SK-N-MC (cell line): ENCODE measurements around the gene EFS.

Source experiments
- DNase-seq: peaks from one replicate; pipeline ENCODE4 v3.0.0-alpha.2; 2011; ENCODE audit warnings: low read depth, low spot score
- H3K27ac ChIP-seq: fragments of 200-600 bp; sonication (generic); 2 replicates; pipeline ENCODE4 v1.5.1; 2016; ENCODE audit warnings: mixed run types
- H3K36me3 ChIP-seq: fragments of 200-600 bp; sonication (generic); 2 replicates; pipeline ENCODE4 v1.6.1; 2017; ENCODE audit warnings: antibody characterized with exemption, low read length, mixed read lengths; ENCODE audit not compliant: insufficient read depth
- H3K4me3 ChIP-seq: fragments of 200-600 bp; sonication (generic); 2 replicates; pipeline ENCODE4 v1.5.1; 2016
- H3K9ac ChIP-seq: fragments of 200-600 bp; sonication (generic); 2 replicates; pipeline ENCODE4 v1.8.0; 2017; ENCODE audit warnings: mixed run types, mixed read lengths; ENCODE audit not compliant: insufficient read length
- H3K9me3 ChIP-seq: fragments of 200-600 bp; sonication (generic); 2 replicates; pipeline ENCODE4 v1.6.1; 2017; ENCODE audit warnings: low read depth, mild to moderate bottlenecking, antibody characterized with exemption, low read length, moderate library complexity, mixed read lengths
- EZH2 ChIP-seq: fragments of 200-600 bp; sonication (generic); IDR thresholded peaks from one replicate; pipeline ENCODE4 v1.6.1; 2017; ENCODE audit warnings: antibody characterized with exemption
- FOXP2 ChIP-seq: optimal IDR thresholded peaks from 2 replicates; pipeline ENCODE3; 2011; ENCODE audit warnings: mild to moderate bottlenecking, moderate library complexity; ENCODE audit not compliant: insufficient read depth; ENCODE audit errors: extremely low read length, control extremely low read depth
- POLR2AphosphoS5 ChIP-seq: IDR thresholded peaks from 2 replicates; pipeline ENCODE4 v1.6.1; 2012; ENCODE audit warnings: mild to moderate bottlenecking, low read depth, low read length, borderline replicate concordance

Gene EFS

DNA sequence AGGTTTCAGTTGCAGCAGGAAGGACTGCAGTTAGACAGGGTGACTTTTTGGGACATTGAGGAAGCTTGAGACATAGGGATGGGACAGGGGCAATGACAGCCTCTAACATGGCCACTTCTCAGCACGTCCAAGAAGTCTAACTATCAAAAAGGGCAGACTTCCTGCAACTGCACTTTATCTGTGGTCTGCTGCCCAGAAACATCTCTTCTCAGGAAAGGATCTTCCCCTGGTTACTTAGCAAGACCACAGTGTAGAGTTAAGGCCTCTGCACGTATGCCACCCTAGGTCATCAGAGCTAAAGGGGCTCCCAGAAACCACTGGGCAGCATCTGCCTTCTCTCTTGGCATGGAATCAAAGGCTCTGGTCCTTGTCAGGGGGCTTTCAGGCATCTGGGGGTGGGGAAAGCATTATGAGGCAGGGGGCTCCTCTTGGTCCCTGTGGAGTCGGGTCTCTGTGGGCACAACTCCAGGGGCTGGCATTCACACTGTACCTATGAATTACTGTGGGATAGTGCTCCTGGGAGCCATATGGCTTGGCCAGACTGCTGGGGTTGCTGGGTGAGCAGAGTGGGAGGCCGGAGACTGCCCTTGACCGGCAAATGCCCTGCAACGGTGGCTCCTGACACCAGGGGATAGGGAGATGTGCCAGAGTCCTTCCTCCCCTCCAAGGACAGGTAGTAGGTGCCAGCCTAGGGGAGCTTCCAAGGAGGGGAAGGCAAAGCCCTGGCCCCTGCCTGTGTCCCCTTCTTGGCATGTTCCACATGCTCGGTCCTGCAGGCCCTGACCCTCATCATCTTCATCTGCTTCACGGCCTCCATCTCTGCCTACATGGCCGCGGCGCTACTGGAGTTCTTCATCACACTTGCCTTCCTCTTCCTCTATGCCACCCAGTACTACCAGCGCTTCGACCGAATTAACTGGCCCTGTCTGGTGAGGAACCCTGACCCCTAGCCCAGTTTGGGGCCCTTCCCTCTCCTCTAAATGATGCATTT lies 12.9 kb upstream of the EFS start:
- DNase-seq: no peak
- TF ChIP-seq EZH2 (no peak), FOXP2 (no peak), POLR2AphosphoS5 (no peak)
- H3K4me3 ChIP-seq: no peak overlapping the region
- H3K9me3 ChIP-seq: no peaks in the 10 kb centered on the region
- no peak overlapping the region for H3K27ac ChIP-seq
- no peaks in the 10 kb centered on the region for H3K36me3 ChIP-seq
- H3K9ac ChIP-seq: no peak overlapping the region

DNA sequence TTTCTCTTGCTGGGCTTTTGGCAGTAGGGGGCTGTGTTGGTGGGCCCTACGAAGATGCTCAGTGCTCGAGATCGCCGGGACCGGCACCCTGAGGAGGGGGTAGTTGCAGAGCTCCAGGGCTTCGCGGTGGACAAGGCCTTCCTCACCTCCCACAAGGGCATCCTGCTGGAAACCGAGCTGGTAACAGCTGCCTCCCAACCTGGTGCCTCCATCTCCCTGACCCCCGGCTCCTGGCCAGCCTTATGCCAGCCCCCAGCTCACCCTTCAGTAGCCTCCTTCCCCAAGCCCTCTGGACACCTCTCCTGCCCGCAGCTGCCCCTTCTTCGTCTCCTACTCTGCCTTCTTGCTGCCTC lies 12.2 kb upstream of the EFS start:
- Histone ChIP-seq H3K9me3 (no peaks in the 10 kb centered on the region), H3K27ac (no peak overlapping the region), H3K4me3 (no peak overlapping the region), H3K9ac (no peak overlapping the region), H3K36me3 (no peaks in the 10 kb centered on the region)
- DNase-seq: no peak
- TF ChIP-seq POLR2AphosphoS5: no peak

DNA sequence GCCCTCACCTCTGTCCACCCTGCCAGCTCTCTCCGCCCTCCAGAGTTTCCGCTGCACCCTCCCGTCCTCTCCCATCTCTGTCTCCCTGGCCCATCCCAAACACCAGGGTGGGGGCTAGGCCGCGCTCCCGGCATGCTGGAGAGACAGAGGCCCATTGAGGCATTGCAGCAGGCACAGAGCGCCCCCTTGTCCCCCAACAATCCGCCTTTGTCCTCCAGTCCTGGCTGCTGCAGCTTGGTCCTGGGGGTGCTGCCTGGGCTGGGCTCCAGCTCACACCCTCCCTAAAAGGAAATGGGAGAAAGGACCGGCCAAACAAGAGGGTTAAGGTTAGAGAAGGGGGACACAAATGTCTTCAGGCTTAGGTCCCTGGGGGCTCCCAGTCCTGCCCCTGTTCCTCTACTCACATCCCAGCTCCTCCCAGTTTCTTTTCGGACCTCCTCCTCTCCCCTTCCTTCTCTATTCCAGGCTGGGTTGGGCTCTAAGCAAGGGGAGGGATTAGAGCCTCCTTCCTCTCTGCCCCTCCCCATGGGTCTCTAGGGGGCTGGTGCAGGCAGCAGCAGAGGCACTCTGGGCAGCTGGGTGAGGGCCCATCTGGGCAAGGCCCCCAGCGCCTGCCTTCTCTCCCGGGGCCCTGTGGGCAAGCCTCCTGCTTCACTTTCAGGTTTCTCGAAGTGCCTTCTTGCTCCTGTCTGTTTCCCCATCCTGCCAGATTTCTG lies 11.7 kb upstream of the EFS start, which contains the start of gene CMTM5:
Gene CMTM5, plus strand, starts transcription at position 565 of the 716 bp plus-strand sequence. CDS start 206 bp downstream, outside the sequence.
- no peaks in the 10 kb centered on the region for H3K9me3 ChIP-seq
- H3K36me3 ChIP-seq: no peaks in the 10 kb centered on the region
- no peak for TF ChIP-seq POLR2AphosphoS5
- H3K4me3 ChIP-seq: no peak within 1 kb of the TSS
- DNase-seq: no peak
- no peak within 1 kb of the TSS for H3K9ac ChIP-seq
- no peak within 1 kb of the TSS for H3K27ac ChIP-seq

DNA sequence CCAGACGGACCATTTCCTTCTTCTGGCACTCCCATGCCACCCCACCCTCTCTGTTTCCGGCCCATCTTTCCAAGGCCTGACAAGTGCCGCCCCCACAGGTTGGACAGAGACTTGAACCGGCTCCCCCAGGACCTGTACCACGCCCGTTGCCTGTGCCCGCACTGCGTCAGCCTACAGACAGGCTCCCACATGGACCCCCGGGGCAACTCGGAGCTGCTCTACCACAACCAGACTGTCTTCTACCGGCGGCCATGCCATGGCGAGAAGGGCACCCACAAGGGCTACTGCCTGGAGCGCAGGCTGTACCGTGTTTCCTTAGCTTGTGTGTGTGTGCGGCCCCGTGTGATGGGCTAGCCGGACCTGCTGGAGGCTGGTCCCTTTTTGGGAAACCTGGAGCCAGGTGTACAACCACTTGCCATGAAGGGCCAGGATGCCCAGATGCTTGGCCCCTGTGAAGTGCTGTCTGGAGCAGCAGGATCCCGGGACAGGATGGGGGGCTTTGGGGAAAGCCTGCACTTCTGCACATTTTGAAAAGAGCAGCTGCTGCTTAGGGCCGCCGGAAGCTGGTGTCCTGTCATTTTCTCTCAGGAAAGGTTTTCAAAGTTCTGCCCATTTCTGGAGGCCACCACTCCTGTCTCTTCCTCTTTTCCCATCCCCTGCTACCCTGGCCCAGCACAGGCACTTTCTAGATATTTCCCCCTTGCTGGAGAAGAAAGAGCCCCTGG lies 10.7 kb upstream of the EFS start:
- no peak for DNase-seq
- H3K9me3 ChIP-seq: no peaks in the 10 kb centered on the region
- H3K4me3 ChIP-seq: no peak overlapping the region
- TF ChIP-seq FOXP2: no peak
- no peak for TF ChIP-seq POLR2AphosphoS5
- no peak for TF ChIP-seq EZH2
- H3K27ac ChIP-seq: no peak overlapping the region
- no peaks in the 10 kb centered on the region for H3K36me3 ChIP-seq
- no peak overlapping the region for H3K9ac ChIP-seq

DNA sequence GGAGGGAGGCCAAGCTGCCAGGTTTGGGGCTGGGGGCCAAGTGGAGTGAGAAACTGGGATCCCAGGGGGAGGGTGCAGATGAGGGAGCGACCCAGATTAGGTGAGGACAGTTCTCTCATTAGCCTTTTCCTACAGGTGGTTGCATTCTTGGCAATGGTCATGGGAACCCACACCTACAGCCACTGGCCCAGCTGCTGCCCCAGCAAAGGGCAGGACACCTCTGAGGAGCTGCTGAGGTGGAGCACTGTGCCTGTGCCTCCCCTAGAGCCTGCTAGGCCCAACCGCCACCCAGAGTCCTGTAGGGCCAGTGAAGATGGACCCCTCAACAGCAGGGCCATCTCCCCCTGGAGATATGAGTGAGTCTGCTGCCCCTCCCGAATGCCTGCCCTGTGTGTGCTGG lies 8.1 kb upstream of the EFS start:
- H3K4me3 ChIP-seq: no peak overlapping the region
- no peak for TF ChIP-seq POLR2AphosphoS5
- no peak for TF ChIP-seq EZH2
- TF ChIP-seq FOXP2: no peak
- no peaks in the 10 kb centered on the region for H3K36me3 ChIP-seq
- no peak for DNase-seq
- H3K27ac ChIP-seq: no peak overlapping the region
- H3K9ac ChIP-seq: no peak overlapping the region
- no peaks in the 10 kb centered on the region for H3K9me3 ChIP-seq

DNA sequence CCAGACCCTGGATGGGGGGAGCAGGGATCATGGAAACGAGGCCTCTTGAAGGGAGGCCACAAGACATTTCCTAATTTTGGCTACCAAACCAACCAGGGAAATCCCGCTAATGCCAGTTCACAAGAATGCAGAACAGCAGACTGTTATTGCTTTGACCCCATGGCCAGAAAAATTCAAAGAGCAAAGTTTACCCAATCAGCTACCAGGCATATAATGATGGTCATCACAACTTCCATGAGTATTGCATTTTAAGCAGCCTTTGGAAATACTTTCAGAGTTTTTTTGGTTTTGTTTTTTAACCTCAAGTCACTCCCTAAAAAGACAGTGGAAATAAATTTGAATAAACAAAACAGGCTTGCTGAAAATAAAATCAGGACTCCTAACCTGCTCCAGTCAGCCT lies 7.5 kb upstream of the EFS start, which contains the start of gene IL25:
Gene IL25, plus strand, starts transcription at position 301 of the 400 bp plus-strand sequence.
- no peak within 1 kb of the TSS for H3K9ac ChIP-seq
- TF ChIP-seq POLR2AphosphoS5: no peak
- no peak for TF ChIP-seq EZH2
- TF ChIP-seq FOXP2: no peak
- no peak within 1 kb of the TSS for H3K27ac ChIP-seq
- no peaks in the 10 kb centered on the region for H3K36me3 ChIP-seq
- no peak within 1 kb of the TSS for H3K4me3 ChIP-seq
- no peaks in the 10 kb centered on the region for H3K9me3 ChIP-seq
- DNase-seq: no peak

DNA sequence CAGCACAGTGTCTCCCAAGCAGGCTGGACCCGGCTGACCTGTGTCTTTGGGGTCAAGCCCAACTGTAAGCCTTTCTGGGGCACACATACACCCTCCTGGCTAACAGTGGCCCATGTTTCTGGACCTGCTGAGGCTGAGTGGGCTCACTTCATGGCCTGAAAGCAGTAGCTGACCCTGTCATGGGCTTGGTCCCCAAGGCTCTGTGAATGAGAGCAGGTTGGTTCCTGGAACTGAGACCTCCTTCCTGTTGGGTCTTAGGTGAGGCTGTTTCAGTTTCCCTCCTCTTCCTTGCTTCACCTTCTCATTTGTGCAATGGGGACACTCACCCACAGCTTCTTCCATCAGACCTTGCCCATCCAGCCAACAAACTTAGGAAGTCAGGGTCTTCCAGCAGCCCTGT lies 6.9 kb upstream of the EFS start:
- TF ChIP-seq FOXP2 (no peak), POLR2AphosphoS5 (no peak), EZH2 (no peak)
- Histone ChIP-seq H3K9me3 (no peaks in the 10 kb centered on the region), H3K9ac (no peak overlapping the region), H3K27ac (no peak overlapping the region), H3K36me3 (no peaks in the 10 kb centered on the region), H3K4me3 (no peak overlapping the region)
- no peak for DNase-seq

DNA sequence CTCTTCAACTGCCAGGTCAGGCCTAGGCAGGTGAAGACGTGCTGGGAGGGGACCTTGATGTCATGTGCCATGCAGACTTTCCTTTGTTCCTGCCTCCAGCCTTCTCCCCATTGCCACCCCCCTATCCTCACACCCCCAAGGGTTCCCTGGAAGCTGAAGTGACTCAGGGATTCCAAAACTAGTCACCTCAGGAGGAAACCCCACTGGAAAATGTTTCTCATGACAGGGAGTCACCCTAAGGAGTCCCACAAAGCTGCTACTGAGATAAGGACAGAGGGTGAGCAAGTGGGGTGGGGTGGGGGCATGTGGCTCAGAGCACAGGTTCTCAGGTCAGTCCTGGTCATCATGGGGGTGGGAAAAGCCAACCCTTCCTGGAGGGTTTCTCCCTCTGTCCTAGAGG lies 5.2 kb upstream of the EFS start:
- no peak overlapping the region for H3K4me3 ChIP-seq
- no peaks in the 10 kb centered on the region for H3K9me3 ChIP-seq
- TF ChIP-seq POLR2AphosphoS5 (no peak), EZH2 (no peak), FOXP2 (no peak)
- DNase-seq: no peak
- no peaks in the 10 kb centered on the region for H3K36me3 ChIP-seq
- no peak overlapping the region for H3K9ac ChIP-seq
- H3K27ac ChIP-seq: no peak overlapping the region
